GM19372 (cell line): ENCODE measurements around the gene LYST.
"Not testable (repeated sequence)": the region's sequence is repeated elsewhere in the genome, so short reads cannot be mapped to it uniquely, and the experiment has no call there.

Experiments used
- ATAC-seq: cut with Tn5 transposase; IDR thresholded peaks from one replicate; pipeline ENCODE4 v1.9.1; 2021; ENCODE audit warnings: mild to moderate bottlenecking, low read depth, moderate library complexity; ENCODE audit not compliant: unreplicated experiment

The LYST gene

GRCh38 chr1:235860829-235861228 is 5.9 kb downstream of the LYST start:
- no peak for ATAC-seq

GRCh38 chr1:235859789-235860188 is 6.9 kb downstream of the LYST start:
- no peak for ATAC-seq

GRCh38 chr1:235858766-235859165 is 7.9 kb downstream of the LYST start:
- ATAC-seq = no peak

GRCh38 chr1:235857756-235858155 is 8.9 kb downstream of the LYST start:
- no peak for ATAC-seq

- no peak for ATAC-seq
Observed at GRCh38 chr1:235855811-235856429, 10.8 kb downstream of the LYST start.

GRCh38 chr1:235854347-235854746 is 12.4 kb downstream of the LYST start:
- no peak for ATAC-seq

- ATAC-seq = no peak
Observed at GRCh38 chr1:235853653-235854052, 13.1 kb downstream of the LYST start.

GRCh38 chr1:235852887-235853286 is 13.8 kb downstream of the LYST start:
- no peak for ATAC-seq

GRCh38 chr1:235851939-235852338 is 14.8 kb downstream of the LYST start:
- no peak for ATAC-seq

GRCh38 chr1:235848251-235848650 is 18.5 kb downstream of the LYST start:
- ATAC-seq = not testable (repeated sequence)

- not testable (repeated sequence) for ATAC-seq
Observed at GRCh38 chr1:235845656-235846107, 21.0 kb downstream of the LYST start.

- ATAC-seq = no peak
Observed at GRCh38 chr1:235844776-235845175, 21.9 kb downstream of the LYST start.

- no peak for ATAC-seq
Observed at GRCh38 chr1:235843461-235843961, 23.2 kb downstream of the LYST start.

- no peak for ATAC-seq
Observed at GRCh38 chr1:235841938-235842545, 24.7 kb downstream of the LYST start.

GRCh38 chr1:235838021-235838420 is 28.7 kb downstream of the LYST start:
- no peak for ATAC-seq

GRCh38 chr1:235835226-235835625 is 31.5 kb downstream of the LYST start:
- ATAC-seq = no peak

GRCh38 chr1:235834620-235835019 is 32.1 kb downstream of the LYST start:
- no peak for ATAC-seq

GRCh38 chr1:235832011-235832410 is 34.7 kb downstream of the LYST start:
- ATAC-seq = no peak

GRCh38 chr1:235831148-235831547 is 35.6 kb downstream of the LYST start:
- peak; percentile 81 for ATAC-seq

- no peak for ATAC-seq
Observed at GRCh38 chr1:235826102-235826854, 40.4 kb downstream of the LYST start.

GRCh38 chr1:235825229-235825628 is 41.5 kb downstream of the LYST start:
- ATAC-seq = no peak
